ENCODE data around the gene PTPRB.
"Not testable (repeated sequence)": the region's sequence is repeated elsewhere in the genome, so short reads cannot be mapped to it uniquely, and the experiment has no call there.

PTPRB gene

GRCh38 chr12:70540996-70541395 lies 96.2 kb downstream of the PTPRB start:
- DNase-seq (ENCODE audit: low read depth in 2 of 2), result no peak

GRCh38 chr12:70536650-70537049 lies 100.6 kb downstream of the PTPRB start:
- no peak for DNase-seq (ENCODE audit: low read depth in 2 of 2)

GRCh38 chr12:70535896-70536374 lies 101.3 kb downstream of the PTPRB start:
- DNase-seq (ENCODE audit: low read depth in 2 of 2), result no peak

- DNase-seq (ENCODE audit: low read depth in 2 of 2), result no peak
These were observed 102.8 kb downstream of the PTPRB start for GRCh38 chr12:70534466-70534865.

- no peak for DNase-seq (ENCODE audit: low read depth in 2 of 2)
These were observed 107.6 kb downstream of the PTPRB start for GRCh38 chr12:70529647-70530046.

- no peak for DNase-seq (ENCODE audit: low read depth in 2 of 2)
These were observed 116.4 kb downstream of the PTPRB start for GRCh38 chr12:70520847-70521246.

GRCh38 chr12:70513426-70513825 lies 123.8 kb downstream of the PTPRB start:
- DNase-seq (ENCODE audit: low read depth in 2 of 2), result no peak

- no peak for DNase-seq (ENCODE audit: low read depth in 2 of 2)
These were observed 129.1 kb downstream of the PTPRB start for GRCh38 chr12:70508178-70508577.

- DNase-seq (ENCODE audit: low read depth in 2 of 2), result no peak
These were observed 129.8 kb downstream of the PTPRB start for GRCh38 chr12:70507442-70507841.

- no peak for DNase-seq (ENCODE audit: low read depth in 2 of 2)
These were observed 139.7 kb downstream of the PTPRB start for GRCh38 chr12:70497508-70497907.

GRCh38 chr12:70492904-70493303 lies 144.3 kb downstream of the PTPRB start:
- DNase-seq (ENCODE audit: low read depth in 2 of 2), result not testable (repeated sequence)

GRCh38 chr12:70490928-70491327 lies 146.3 kb downstream of the PTPRB start:
- not testable (repeated sequence) for DNase-seq (ENCODE audit: low read depth in 2 of 2)

- DNase-seq (ENCODE audit: low read depth in 2 of 2), result no peak
These were observed 149.8 kb downstream of the PTPRB start for GRCh38 chr12:70487440-70487839.

- DNase-seq (ENCODE audit: low read depth in 2 of 2), result no peak
These were observed 150.6 kb downstream of the PTPRB start for GRCh38 chr12:70486588-70486987.

GRCh38 chr12:70485704-70486103 lies 151.5 kb downstream of the PTPRB start:
- DNase-seq (ENCODE audit: low read depth in 2 of 2), result no peak

GRCh38 chr12:70484464-70484863 lies 152.8 kb downstream of the PTPRB start:
- DNase-seq (ENCODE audit: low read depth in 2 of 2), result no peak

GRCh38 chr12:70482764-70483163 lies 154.5 kb downstream of the PTPRB start:
- DNase-seq (ENCODE audit: low read depth in 2 of 2), result no peak

GRCh38 chr12:70469221-70469820 lies 167.9 kb downstream of the PTPRB start:
- no peak for DNase-seq (ENCODE audit: low read depth in 2 of 2)

GRCh38 chr12:70468741-70469140 lies 168.5 kb downstream of the PTPRB start:
- DNase-seq (ENCODE audit: low read depth in 2 of 2), result no peak

GRCh38 chr12:70467918-70468733 lies 169.1 kb downstream of the PTPRB start:
- DNase-seq (ENCODE audit: low read depth in 2 of 2), result no peak

GRCh38 chr12:70467476-70467875 lies 169.8 kb downstream of the PTPRB start:
- DNase-seq (ENCODE audit: low read depth in 2 of 2), result no peak

GRCh38 chr12:70466753-70467152 lies 170.5 kb downstream of the PTPRB start:
- DNase-seq (ENCODE audit: low read depth in 2 of 2), result no peak
